DND-41 (cell line): ENCODE data around the gene ADGRD2.

Experiments used
- ATAC-seq: fragments of 200-7000 bp; cut with Tn5 transposase; 3 replicates; pipeline ENCODE4 v1.9.1; 2021; ENCODE audit warnings: low read depth; ENCODE audit not compliant: insufficient read depth
- DNase-seq: peaks from one replicate; pipeline ENCODE4 v3.0.0-alpha.2; 2020
- H2AFZ ChIP-seq: 2 replicates; pipeline ENCODE4 v1.6.0; 2012; ENCODE audit warnings: low read depth, low read length
- H3K27ac ChIP-seq: 2 replicates; pipeline ENCODE4 v1.5.1; 2012; ENCODE audit warnings: low read length, inconsistent platforms
- H3K27me3 ChIP-seq: fragments of 200-600 bp; sonication (generic); 2 replicates; pipeline ENCODE4 v1.6.0; 2012; ENCODE audit warnings: low read length, mild to moderate bottlenecking, inconsistent platforms; ENCODE audit not compliant: insufficient read depth, poor library complexity
- H3K36me3 ChIP-seq: 2 replicates; pipeline ENCODE4 v1.5.1; 2012; ENCODE audit warnings: low read length, inconsistent platforms; ENCODE audit not compliant: insufficient read depth
- H3K4me1 ChIP-seq: 2 replicates; pipeline ENCODE4 v1.5.1; 2012; ENCODE audit warnings: mild to moderate bottlenecking, low read length; ENCODE audit not compliant: insufficient read depth
- H3K4me2 ChIP-seq: 2 replicates; pipeline ENCODE4 v1.6.0; 2012; ENCODE audit warnings: mild to moderate bottlenecking, moderate library complexity, low read length, inconsistent platforms; ENCODE audit not compliant: insufficient read depth
- H3K4me3 ChIP-seq, 2 experiments: fragments of 200-600 bp in 1 of 2; shearing (Covaris generic) in 1 of 2; 2 replicates each; pipeline ENCODE4 v1.5.1; 2012 to 2016; ENCODE audit warnings: inconsistent platforms in 2 of 2, low read length in 2 of 2, mild to moderate bottlenecking in 2 of 2, low read depth in 1 of 2, moderate library complexity in 1 of 2
- H3K79me2 ChIP-seq: 2 replicates; pipeline ENCODE4 v1.6.0; 2012; ENCODE audit warnings: low read length, inconsistent platforms; ENCODE audit not compliant: insufficient read depth
- H3K9ac ChIP-seq: 2 replicates; pipeline ENCODE4 v1.6.0; 2012; ENCODE audit warnings: low read depth, mild to moderate bottlenecking, inconsistent platforms, low read length, moderate library complexity
- H3K9me3 ChIP-seq: 2 replicates; pipeline ENCODE4 v1.5.1; 2012; ENCODE audit warnings: low read length, moderate library complexity, mild to moderate bottlenecking, inconsistent platforms; ENCODE audit not compliant: insufficient read depth, severe bottlenecking
- H4K20me1 ChIP-seq: 2 replicates; pipeline ENCODE4 v1.6.0; 2012; ENCODE audit warnings: low read length; ENCODE audit not compliant: insufficient read depth
- EZH2 ChIP-seq: IDR thresholded peaks from 3 replicates; pipeline ENCODE4 v1.6.1; 2012; ENCODE audit warnings: borderline replicate concordance, low read depth, mild to moderate bottlenecking, moderate library complexity, low read length, inconsistent platforms; ENCODE audit not compliant: severe bottlenecking
- TF ChIP-seq, protein P1 (sequence below): IDR thresholded peaks from 2 replicates; pipeline ENCODE4 v1.5.1; 2012; ENCODE audit warnings: borderline replicate concordance, low read length, moderate library complexity, mild to moderate bottlenecking; ENCODE audit not compliant: poor library complexity, severe bottlenecking; ENCODE audit errors: extremely low read depth

ADGRD2 gene

DNA sequence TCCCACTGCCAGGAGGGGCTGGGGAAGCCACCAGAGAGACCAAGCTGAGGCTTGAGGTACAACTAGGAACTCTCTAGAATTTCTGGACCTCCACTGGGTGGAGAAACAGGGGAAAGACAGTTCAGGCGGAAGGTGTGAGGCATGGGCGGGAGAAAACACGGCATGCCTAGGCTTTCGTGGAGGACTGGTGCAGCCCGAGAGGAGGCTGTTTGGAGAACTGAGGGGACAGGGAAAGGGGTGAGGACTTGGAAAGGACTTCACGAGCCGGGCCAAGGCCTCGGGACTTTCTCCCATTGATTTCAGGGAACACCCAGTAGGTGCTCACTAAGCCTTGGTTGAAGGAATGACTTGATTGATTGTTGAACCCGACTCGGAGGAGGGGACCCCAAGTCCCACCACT lies 9.5 kb upstream of the ADGRD2 start:
- H3K79me2 ChIP-seq: no peaks in the 10 kb centered on the region
- no peaks in the 10 kb centered on the region for H3K27me3 ChIP-seq
- ATAC-seq (no peak), DNase-seq (no peak)
- H3K4me3 ChIP-seq: no peak overlapping the region
- TF ChIP-seq, protein P1, sequence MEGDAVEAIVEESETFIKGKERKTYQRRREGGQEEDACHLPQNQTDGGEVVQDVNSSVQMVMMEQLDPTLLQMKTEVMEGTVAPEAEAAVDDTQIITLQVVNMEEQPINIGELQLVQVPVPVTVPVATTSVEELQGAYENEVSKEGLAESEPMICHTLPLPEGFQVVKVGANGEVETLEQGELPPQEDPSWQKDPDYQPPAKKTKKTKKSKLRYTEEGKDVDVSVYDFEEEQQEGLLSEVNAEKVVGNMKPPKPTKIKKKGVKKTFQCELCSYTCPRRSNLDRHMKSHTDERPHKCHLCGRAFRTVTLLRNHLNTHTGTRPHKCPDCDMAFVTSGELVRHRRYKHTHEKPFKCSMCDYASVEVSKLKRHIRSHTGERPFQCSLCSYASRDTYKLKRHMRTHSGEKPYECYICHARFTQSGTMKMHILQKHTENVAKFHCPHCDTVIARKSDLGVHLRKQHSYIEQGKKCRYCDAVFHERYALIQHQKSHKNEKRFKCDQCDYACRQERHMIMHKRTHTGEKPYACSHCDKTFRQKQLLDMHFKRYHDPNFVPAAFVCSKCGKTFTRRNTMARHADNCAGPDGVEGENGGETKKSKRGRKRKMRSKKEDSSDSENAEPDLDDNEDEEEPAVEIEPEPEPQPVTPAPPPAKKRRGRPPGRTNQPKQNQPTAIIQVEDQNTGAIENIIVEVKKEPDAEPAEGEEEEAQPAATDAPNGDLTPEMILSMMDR: no peak
- no peak for TF ChIP-seq EZH2
- H3K36me3 ChIP-seq: no peaks in the 10 kb centered on the region
- H4K20me1 ChIP-seq: no peaks in the 10 kb centered on the region
- H3K27ac ChIP-seq: no peak overlapping the region
- H3K4me2 ChIP-seq: no peak overlapping the region
- no peak overlapping the region for H2AFZ ChIP-seq
- no peaks in the 10 kb centered on the region for H3K4me1 ChIP-seq
- no peak overlapping the region for H3K9ac ChIP-seq
- H3K9me3 ChIP-seq: no peaks in the 10 kb centered on the region

DNA sequence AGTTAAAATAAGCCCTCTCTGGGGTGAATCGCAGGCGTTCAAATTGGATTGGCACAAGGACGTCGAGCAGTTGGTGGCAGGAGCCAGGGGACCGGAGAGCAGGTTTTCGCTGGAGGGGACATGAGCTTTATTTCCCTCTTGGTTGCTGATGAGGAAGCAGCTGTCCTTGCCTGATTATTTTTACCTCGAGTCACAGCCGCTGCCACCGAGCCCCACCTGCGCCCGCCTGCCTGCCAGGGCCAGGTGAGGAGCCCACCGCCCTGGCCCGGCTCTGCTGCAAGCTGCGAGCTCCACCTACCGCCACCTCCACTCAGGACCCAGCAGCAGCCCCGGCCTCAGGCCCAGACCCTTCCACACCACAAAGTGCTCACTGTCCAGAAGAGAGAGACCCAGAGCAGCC lies 9.0 kb upstream of the ADGRD2 start:
- H2AFZ ChIP-seq: no peak overlapping the region
- H3K27me3 ChIP-seq: no peaks in the 10 kb centered on the region
- no peak overlapping the region for H3K4me3 ChIP-seq
- H3K4me2 ChIP-seq: no peak overlapping the region
- DNase-seq (no peak), ATAC-seq (no peak)
- no peaks in the 10 kb centered on the region for H3K36me3 ChIP-seq
- H4K20me1 ChIP-seq: no peaks in the 10 kb centered on the region
- H3K4me1 ChIP-seq: no peaks in the 10 kb centered on the region
- H3K9me3 ChIP-seq: no peaks in the 10 kb centered on the region
- no peaks in the 10 kb centered on the region for H3K79me2 ChIP-seq
- TF ChIP-seq, protein P1: no peak
- TF ChIP-seq EZH2: no peak
- H3K27ac ChIP-seq: no peak overlapping the region
- no peak overlapping the region for H3K9ac ChIP-seq

DNA sequence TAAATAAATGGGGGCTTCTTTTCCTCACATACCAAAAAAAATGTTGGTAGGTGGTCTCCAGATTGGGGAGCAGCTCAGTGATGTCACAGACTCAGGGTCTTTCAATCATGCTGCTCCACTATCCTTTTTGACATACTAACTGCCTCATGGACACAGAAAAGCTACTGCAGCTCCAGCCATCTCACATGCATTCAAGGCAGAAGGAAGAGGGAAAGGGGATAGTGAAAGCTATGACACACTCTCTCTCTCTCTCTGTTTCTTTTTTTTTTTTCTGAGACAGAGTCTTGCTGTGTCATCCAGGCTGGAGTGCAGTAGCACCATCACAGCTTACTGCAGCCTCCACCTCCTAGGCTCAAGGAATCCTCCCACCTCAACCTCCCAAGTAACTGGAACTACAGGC lies 7.9 kb upstream of the ADGRD2 start:
- Histone ChIP-seq H2AFZ (no peak overlapping the region), H3K4me2 (no peak overlapping the region), H3K9ac (no peak overlapping the region), H3K4me3 (no peak overlapping the region), H3K79me2 (no peaks in the 10 kb centered on the region), H3K9me3 (no peaks in the 10 kb centered on the region), H3K27ac (no peak overlapping the region), H3K4me1 (no peaks in the 10 kb centered on the region), H4K20me1 (no peaks in the 10 kb centered on the region), H3K27me3 (no peaks in the 10 kb centered on the region), H3K36me3 (no peaks in the 10 kb centered on the region)
- TF ChIP-seq, protein P1: no peak
- no peak for TF ChIP-seq EZH2
- ATAC-seq (no peak), DNase-seq (no peak)

DNA sequence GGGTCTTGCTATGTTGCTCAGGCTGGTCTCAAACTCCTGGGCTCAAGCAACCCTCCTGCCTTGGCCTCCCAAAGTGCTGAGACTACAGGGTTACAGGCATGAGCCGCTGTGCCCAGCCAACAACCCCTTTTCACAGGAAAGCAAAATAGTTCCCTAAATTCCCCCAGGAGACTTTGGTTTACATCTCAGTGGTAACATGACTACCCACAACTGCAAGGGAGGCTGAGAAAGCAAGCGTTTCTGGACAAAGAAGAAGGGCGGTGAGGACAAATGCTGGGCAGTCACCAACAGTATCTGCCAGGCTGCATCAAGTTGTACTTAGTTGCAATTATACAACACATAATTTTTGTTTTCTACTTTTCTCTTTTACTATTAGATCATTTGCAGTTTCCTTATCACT lies 7.4 kb upstream of the ADGRD2 start:
- TF ChIP-seq EZH2: no peak
- TF ChIP-seq, protein P1: no peak
- H3K9ac ChIP-seq: no peak overlapping the region

More for the DNA sequence above, 7.4 kb upstream of the ADGRD2 start:
- no peaks in the 10 kb centered on the region for H3K9me3 ChIP-seq
- H2AFZ ChIP-seq: no peak overlapping the region
- no peak overlapping the region for H3K4me2 ChIP-seq
- H3K27me3 ChIP-seq: no peaks in the 10 kb centered on the region
- no peak for DNase-seq
- ATAC-seq: no peak
- H3K4me3 ChIP-seq: no peak overlapping the region
- H3K4me1 ChIP-seq: no peaks in the 10 kb centered on the region
- H3K79me2 ChIP-seq: no peaks in the 10 kb centered on the region
- H3K36me3 ChIP-seq: no peaks in the 10 kb centered on the region
- no peak overlapping the region for H3K27ac ChIP-seq
- no peaks in the 10 kb centered on the region for H4K20me1 ChIP-seq
